ENCODE measurements around the gene TXNRD2.

- TF ChIP-seq POLR2A (IDR thresholded peaks at IDR 0.05; ENCODE audit: low read length) (no peak), GATA1 (IDR thresholded peaks at IDR 0.05; ENCODE audit: low read depth, low read length) (no peak)
Observed at GRCh38 chr22:19990609-19991394, 49.2 kb upstream of the TXNRD2 start.

Data from erythroblast (primary cell).